GM19023 (cell line): Measurements from ENCODE around the gene SRGAP2B.
"Not testable (repeated sequence)": the region's sequence is repeated elsewhere in the genome, so short reads cannot be mapped to it uniquely, and the experiment has no call there.

Source experiments
- ATAC-seq: cut with Tn5 transposase; IDR thresholded peaks from one replicate; pipeline ENCODE4 v1.9.1; 2021; ENCODE audit warnings: mild to moderate bottlenecking, moderate library complexity; ENCODE audit not compliant: unreplicated experiment

SRGAP2B gene

GRCh38 chr1:145095284-145096057 lies at the start of gene SRGAP2B, which contains the start of gene FAM72D:
Gene SRGAP2B, minus strand, starts transcription at chr1:145095328. Its CDS starts 2,427 bp downstream, at chr1:145092901.
Gene FAM72D, plus strand, starts transcription at chr1:145095974. Its CDS starts 874 bp downstream, at chr1:145096848.
- ATAC-seq = peak; percentile 84

GRCh38 chr1:145144264-145144913 lies 49.3 kb upstream of the SRGAP2B start:
- not testable (repeated sequence) for ATAC-seq

GRCh38 chr1:145140549-145140948 lies 45.4 kb upstream of the SRGAP2B start:
- not testable (repeated sequence) for ATAC-seq

- not testable (repeated sequence) for ATAC-seq
Observed at GRCh38 chr1:145134476-145134875, 39.3 kb upstream of the SRGAP2B start.

GRCh38 chr1:145128697-145129469 lies 33.8 kb upstream of the SRGAP2B start:
- not testable (repeated sequence) for ATAC-seq

GRCh38 chr1:145127144-145127543 lies 32.0 kb upstream of the SRGAP2B start:
- not testable (repeated sequence) for ATAC-seq

- ATAC-seq = not testable (repeated sequence)
Observed at GRCh38 chr1:145125112-145125511, 30.0 kb upstream of the SRGAP2B start.

GRCh38 chr1:145123992-145124641 lies 29.0 kb upstream of the SRGAP2B start:
- ATAC-seq = not testable (repeated sequence)

GRCh38 chr1:145123062-145123395 lies 27.9 kb upstream of the SRGAP2B start:
- ATAC-seq = not testable (repeated sequence)

GRCh38 chr1:145122344-145123061 lies 27.4 kb upstream of the SRGAP2B start:
- ATAC-seq = not testable (repeated sequence)

- ATAC-seq = not testable (repeated sequence)
Observed at GRCh38 chr1:145119842-145120241, 24.7 kb upstream of the SRGAP2B start.

- not testable (repeated sequence) for ATAC-seq
Observed at GRCh38 chr1:145115587-145116493, 20.7 kb upstream of the SRGAP2B start.

- not testable (repeated sequence) for ATAC-seq
Observed at GRCh38 chr1:145114560-145115057, 19.5 kb upstream of the SRGAP2B start.

GRCh38 chr1:145112703-145113102 lies 17.6 kb upstream of the SRGAP2B start:
- ATAC-seq = not testable (repeated sequence)

GRCh38 chr1:145111674-145112073 lies 16.5 kb upstream of the SRGAP2B start:
- ATAC-seq = not testable (repeated sequence)

GRCh38 chr1:145103294-145103693 lies 8.2 kb upstream of the SRGAP2B start:
- not testable (repeated sequence) for ATAC-seq

- ATAC-seq = not testable (repeated sequence)
Observed at GRCh38 chr1:145101725-145102124, 6.6 kb upstream of the SRGAP2B start.

- ATAC-seq = peak; percentile 2
Observed at GRCh38 chr1:145094655-145095211, 395 bp downstream of the SRGAP2B start.
